HepG2 (cell line): ENCODE measurements around the gene SELL. TPM values are rescaled to one million over a fixed set of nuclear protein-coding genes. Genes with fewer than 3 reads are reported as not detected.

ENCODE experiments used
- DMAP1 ChIP-seq: IDR thresholded peaks from 2 replicates; pipeline ENCODE4 v1.6.1; 2016
- KLF16 ChIP-seq, 2 experiments: sonication (generic) in 1 of 2; formaldehyde crosslinking in 1 of 2; IDR thresholded peaks; 2 replicates each; pipeline versions ENCODE4 v1.6.1 to v1.8.0; 2016 to 2023; ENCODE audit warnings: missing genetic modification reagents in 2 of 2, missing compliant biosample characterization in 1 of 2
- MLLT10 ChIP-seq: sonication (generic); formaldehyde crosslinking; IDR thresholded peaks from 2 replicates; pipeline ENCODE4 v1.4.0; 2020; ENCODE audit warnings: missing genetic modification reagents
- NFE2 ChIP-seq: sonication (generic); formaldehyde crosslinking; IDR thresholded peaks from 2 replicates; pipeline ENCODE4 v1.4.0; 2020; ENCODE audit warnings: missing genetic modification reagents
- POLR2A ChIP-seq, 2 experiments: IDR thresholded peaks; 2 replicates each; pipeline ENCODE4 v1.6.1; 2011; ENCODE audit warnings: low read depth in 2 of 2, low read length in 2 of 2, mild to moderate bottlenecking in 1 of 2, moderate library complexity in 1 of 2; ENCODE audit not compliant: insufficient read depth in 1 of 2
- PPARG ChIP-seq: conservative IDR thresholded peaks from 2 replicates; pipeline ENCODE4 v1.6.1; 2016; ENCODE audit warnings: missing biosample characterization, missing genetic modification reagents
- RCOR2 ChIP-seq: IDR thresholded peaks from 2 replicates; pipeline ENCODE4 v1.6.1; 2016; ENCODE audit warnings: missing biosample characterization, missing genetic modification reagents
- RERE ChIP-seq: IDR thresholded peaks from 2 replicates; pipeline ENCODE4 v1.6.1; 2016; ENCODE audit warnings: low read depth, missing genetic modification reagents, missing compliant biosample characterization
- RXRA ChIP-seq: sonication (generic); formaldehyde crosslinking; IDR thresholded peaks from 2 replicates; pipeline ENCODE4 v1.5.1; 2020; ENCODE audit warnings: missing genetic modification reagents
- SALL1 ChIP-seq: sonication (generic); formaldehyde crosslinking; IDR thresholded peaks from 2 replicates; pipeline ENCODE4 v1.8.0; 2022; ENCODE audit warnings: mild to moderate bottlenecking, missing genetic modification reagents
- SIX4 ChIP-seq: sonication (generic); formaldehyde crosslinking; IDR thresholded peaks from 2 replicates; pipeline ENCODE4 v1.4.0; 2020; ENCODE audit warnings: missing genetic modification reagents
- SOX13 ChIP-seq, 3 experiments: fragments of 450-650 bp in 1 of 3; sonication (generic) in 1 of 3; formaldehyde crosslinking in 1 of 3; IDR thresholded peaks in 2 of 3; conservative IDR thresholded peaks in 1 of 3; 2 replicates each; pipeline versions ENCODE4 v1.5.0 to v1.6.1; 2016 to 2020; ENCODE audit warnings: antibody characterized with exemption in 1 of 3, mild to moderate bottlenecking in 1 of 3, missing compliant biosample characterization in 1 of 3, missing genetic modification reagents in 1 of 3, moderate library complexity in 1 of 3
- SPEN ChIP-seq: sonication (generic); formaldehyde crosslinking; IDR thresholded peaks from 2 replicates; pipeline ENCODE4 v1.5.1; 2020; ENCODE audit warnings: low read depth, mild to moderate bottlenecking, missing genetic modification reagents
- TCF12 ChIP-seq, 2 experiments: fragments of 450-650 bp in 1 of 2; sonication (generic) in 1 of 2; formaldehyde crosslinking in 1 of 2; IDR thresholded peaks; 2 replicates each; pipeline versions ENCODE4 v1.6.1 to v1.8.0; 2017 to 2022; ENCODE audit warnings: antibody characterized with exemption in 1 of 2, mild to moderate bottlenecking in 1 of 2, missing genetic modification reagents in 1 of 2, moderate library complexity in 1 of 2
- TOPORS ChIP-seq: sonication (generic); formaldehyde crosslinking; IDR thresholded peaks from 2 replicates; pipeline ENCODE4 v1.8.0; 2023; ENCODE audit warnings: mild to moderate bottlenecking, missing genetic modification reagents
- ZBTB7A ChIP-seq: sonication (generic); formaldehyde crosslinking; IDR thresholded peaks from 2 replicates; pipeline ENCODE4 v1.8.0; 2022; ENCODE audit warnings: mild to moderate bottlenecking, missing genetic modification reagents
- ZFP91 ChIP-seq: sonication (generic); formaldehyde crosslinking; IDR thresholded peaks from 2 replicates; pipeline ENCODE4 v1.9.0; 2022; ENCODE audit warnings: missing genetic modification reagents, mild to moderate bottlenecking, borderline replicate concordance
- ZFYVE20 ChIP-seq: sonication (generic); formaldehyde crosslinking; IDR thresholded peaks from 2 replicates; pipeline ENCODE4 v1.8.0; 2023; ENCODE audit warnings: low read depth, mild to moderate bottlenecking, moderate library complexity, missing genetic modification reagents, borderline replicate concordance
- ZKSCAN8 ChIP-seq: IDR thresholded peaks from 2 replicates; pipeline ENCODE4 v1.6.1; 2016; ENCODE audit warnings: borderline replicate concordance, missing genetic modification reagents, missing compliant biosample characterization
- ZMYM3 ChIP-seq: sonication (generic); formaldehyde crosslinking; IDR thresholded peaks from 2 replicates; pipeline ENCODE4 v1.5.1; 2020; ENCODE audit warnings: mild to moderate bottlenecking, missing genetic modification reagents
- ZNF317 ChIP-seq: sonication (generic); formaldehyde crosslinking; IDR thresholded peaks from 2 replicates; pipeline ENCODE4 v1.5.0; 2020; ENCODE audit warnings: mild to moderate bottlenecking, missing genetic modification reagents
- ZNF556 ChIP-seq: sonication (generic); formaldehyde crosslinking; IDR thresholded peaks from 2 replicates; pipeline ENCODE4 v1.4.0; 2020; ENCODE audit warnings: mild to moderate bottlenecking, missing genetic modification reagents, borderline replicate concordance
- ZNF644 ChIP-seq: IDR thresholded peaks from 2 replicates; pipeline ENCODE4 v1.6.1; 2016; ENCODE audit warnings: low read depth
- polyA plus RNA-seq, 8 experiments: library from polyadenylated mRNA; depleted of rRNA in 3 of 8; stranded (reverse) in 7 of 8; unstranded in 1 of 8; fragments of >200 nt; fragmentation: Illumina TruSeq in 4 of 8; extraction: Trizol in 4 of 8; gene quantifications; 2 replicates each; pipeline versions ENCODE4 v1.2.1 to v1.2.3, GENCODE V29; 2011 to 2016; ENCODE audit warnings: low read depth in 4 of 8, missing spikeins in 1 of 8, mixed read lengths in 1 of 8; ENCODE audit not compliant: insufficient read depth in 1 of 8
- total RNA-seq, 5 experiments: library from RNA; depleted of rRNA; stranded (reverse); fragments of >200 nt; fragmentation: Illumina TruSeq; extraction: Trizol; gene quantifications; 2 replicates each; pipeline ENCODE4 v1.2.3, GENCODE V29; 2016; ENCODE audit warnings: low read depth in 1 of 5

The SELL gene
- total and polyA plus RNA-seq, 2 of the 13 experiments (the other 11 are each of a cell fraction or from before 2014, with no cell fraction given): 0.13 to 0.18 TPM

GRCh38 chr1:169745015-169745861 lies 33.8 kb upstream of the SELL start (continued):
- TF ChIP-seq RERE (CRISPR knock-in tag) (peak; percentile 72), SPEN (CRISPR knock-in tag) (no peak), ZFP91 (no peak), SIX4 (CRISPR knock-in tag) (peak; percentile 63; the same call in 1 of the 2 replicates), ZKSCAN8 (peak; percentile 58; the same call in 1 of the 2 replicates), DMAP1 (CRISPR knock-in tag) (peak; percentile 30; the same call in 1 of the 2 replicates), ZNF556 (CRISPR knock-in tag) (0 out of 2 replicates have a peak, but pooled peaks have one; percentile 21), MLLT10 (CRISPR knock-in tag) (no peak), KLF16 (CRISPR knock-in tag; IDR thresholded peaks at IDR 0.05) (0 out of 4 replicates have a peak, but pooled peaks of 1 of the 2 experiments have one; percentile 24), TCF12 (IDR thresholded peaks at IDR 0.05) (no peak), TCF12 (CRISPR knock-in tag; IDR thresholded peaks at IDR 0.05) (no peak), TOPORS (CRISPR knock-in tag) (no peak), NFE2 (CRISPR knock-in tag) (peak; percentile 37; the same call in 1 of the 2 replicates), ZNF317 (CRISPR knock-in tag) (peak; percentile 98), POLR2A (IDR thresholded peaks at IDR 0.05; ENCODE audit: insufficient read depth in 1 of 2, low read depth in 2 of 2, low read length in 2 of 2) (0 out of 4 replicates have a peak, but pooled peaks of 1 of the 2 experiments have one; percentile 36), RCOR2 (CRISPR knock-in tag) (peak; percentile 78; the same call in 1 of the 2 replicates), RXRA (CRISPR knock-in tag) (peak; percentile 28; the same call in 1 of the 2 replicates), PPARG (no peak), ZNF644 (CRISPR knock-in tag) (peak; percentile 82), SALL1 (CRISPR knock-in tag) (peak; percentile 52; the same call in 1 of the 2 replicates), ZFYVE20 (CRISPR knock-in tag) (no peak), ZBTB7A (CRISPR knock-in tag) (no peak), ZMYM3 (no peak), SOX13 (IDR thresholded peaks at IDR 0.05) (peak; percentile 99), SOX13 (CRISPR knock-in tag; conservative IDR thresholded peaks at IDR 0.05 in 1 of 2, IDR thresholded peaks at IDR 0.05 in 1 of 2) (peak in 1 of 2 experiments; percentile 100; a peak in 2 of 4 replicates)
